HT-29 (cell line): Measurements from ENCODE around the gene PTPN2. TPM values are rescaled to one million over a fixed set of nuclear protein-coding genes. Genes with fewer than 3 reads are reported as not detected.
"Not testable (repeated sequence)": the region's sequence is repeated elsewhere in the genome, so short reads cannot be mapped to it uniquely, and the experiment has no call there.

Source experiments
- DNase-seq: peaks from one replicate; pipeline ENCODE4 v3.0.0-alpha.2; 2015; ENCODE audit warnings: low spot score
- total RNA-seq: library from RNA; depleted of rRNA; stranded (reverse); fragments of >200 nt; shearing (Covaris generic); gene quantifications from 2 replicates; pipeline ENCODE4 v1.2.3, GENCODE V29; 2014

The PTPN2 gene
- total RNA-seq, 1 experiment from 2014 or later, result 27.7 TPM

DNA sequence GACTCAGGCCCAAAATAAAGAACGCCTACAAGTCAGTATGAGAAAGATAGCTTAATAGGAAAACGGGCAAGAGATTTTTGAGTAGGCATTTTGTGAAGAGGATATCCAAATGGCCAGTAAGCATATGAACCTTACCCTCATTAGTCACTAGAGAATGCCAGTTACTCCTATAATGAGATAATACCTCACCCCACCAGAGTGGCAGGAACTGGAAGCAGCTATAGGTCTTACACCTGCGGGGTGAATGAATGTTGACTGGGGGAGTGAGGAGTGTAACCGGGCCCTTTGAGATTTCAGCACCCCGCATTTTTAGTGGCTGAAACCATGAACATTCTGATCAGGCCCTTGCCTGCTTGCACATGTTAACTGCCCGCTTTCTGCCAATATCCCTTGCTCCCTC, 7.5 kb upstream of the PTPN2 start:
- DNase-seq, result peak; percentile 38

DNA sequence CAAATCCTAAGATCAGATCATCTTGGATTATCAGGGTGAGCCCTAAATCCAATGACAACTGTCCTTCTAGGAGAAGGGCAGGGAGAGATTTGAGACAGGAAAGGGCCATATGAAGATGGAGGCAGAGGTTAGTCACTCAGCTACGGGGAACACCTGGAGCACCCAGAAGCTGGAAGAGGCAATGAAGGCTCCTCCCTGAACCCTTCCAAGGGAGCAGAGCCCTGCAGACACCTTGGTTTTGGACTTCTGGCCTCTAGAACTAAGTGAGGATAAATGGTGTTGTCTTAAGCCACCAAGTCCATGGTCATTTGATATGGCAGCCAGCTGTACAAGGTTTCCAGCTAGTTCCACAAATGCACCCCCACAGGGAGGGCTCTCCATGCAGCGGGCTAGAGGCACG, 6.9 kb upstream of the PTPN2 start:
- no peak for DNase-seq

DNA sequence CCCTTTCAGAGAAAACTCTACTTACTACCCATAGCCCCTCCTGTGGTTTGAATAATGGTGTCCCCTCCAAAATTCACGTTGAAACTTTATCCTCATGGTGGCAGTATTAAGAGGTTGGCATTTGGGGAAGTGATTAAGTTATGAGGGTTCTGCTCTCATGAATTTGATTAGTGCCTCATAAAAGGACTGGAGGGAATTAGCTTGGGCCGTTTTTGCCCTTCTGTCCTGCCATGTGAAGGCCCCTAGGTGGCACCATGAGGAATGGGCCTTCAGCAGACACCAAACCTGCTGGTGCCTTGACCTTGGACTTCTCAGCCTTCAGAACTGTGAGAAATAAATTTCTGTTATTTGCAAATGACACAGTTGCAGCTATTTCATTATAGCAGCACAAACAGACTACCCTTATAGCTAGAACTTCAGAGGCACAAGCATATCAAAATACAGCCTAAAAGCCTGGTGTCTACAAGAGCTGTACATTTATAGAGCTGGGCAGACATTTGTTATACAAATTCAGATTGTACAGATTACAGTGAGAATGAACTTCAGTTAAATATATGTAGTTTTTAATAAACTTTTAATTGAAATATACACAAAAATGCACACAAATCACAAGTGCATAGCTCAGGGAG, 2.6 kb upstream of the PTPN2 start:
- DNase-seq, result peak; percentile 69

DNA sequence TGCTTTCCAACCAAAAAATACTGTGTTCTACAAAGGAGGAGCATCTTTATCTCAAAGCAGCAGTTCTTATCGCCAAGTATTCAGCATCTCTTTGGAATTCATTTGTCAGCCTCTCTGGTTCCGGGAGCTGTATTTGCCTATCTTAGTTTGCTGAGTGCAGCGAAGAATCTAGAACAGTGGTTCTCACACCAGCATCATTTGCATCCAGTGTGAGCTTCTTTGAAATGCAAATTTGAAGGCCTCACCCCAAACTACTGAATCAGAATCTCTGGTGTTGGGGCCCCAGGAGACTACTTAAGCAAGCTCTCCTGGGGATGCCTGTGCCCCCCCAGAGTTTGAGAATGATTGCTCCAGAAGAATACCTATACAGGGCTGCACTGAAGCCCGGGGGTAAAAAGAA, 1.5 kb upstream of the PTPN2 start:
- DNase-seq, result no peak

DNA sequence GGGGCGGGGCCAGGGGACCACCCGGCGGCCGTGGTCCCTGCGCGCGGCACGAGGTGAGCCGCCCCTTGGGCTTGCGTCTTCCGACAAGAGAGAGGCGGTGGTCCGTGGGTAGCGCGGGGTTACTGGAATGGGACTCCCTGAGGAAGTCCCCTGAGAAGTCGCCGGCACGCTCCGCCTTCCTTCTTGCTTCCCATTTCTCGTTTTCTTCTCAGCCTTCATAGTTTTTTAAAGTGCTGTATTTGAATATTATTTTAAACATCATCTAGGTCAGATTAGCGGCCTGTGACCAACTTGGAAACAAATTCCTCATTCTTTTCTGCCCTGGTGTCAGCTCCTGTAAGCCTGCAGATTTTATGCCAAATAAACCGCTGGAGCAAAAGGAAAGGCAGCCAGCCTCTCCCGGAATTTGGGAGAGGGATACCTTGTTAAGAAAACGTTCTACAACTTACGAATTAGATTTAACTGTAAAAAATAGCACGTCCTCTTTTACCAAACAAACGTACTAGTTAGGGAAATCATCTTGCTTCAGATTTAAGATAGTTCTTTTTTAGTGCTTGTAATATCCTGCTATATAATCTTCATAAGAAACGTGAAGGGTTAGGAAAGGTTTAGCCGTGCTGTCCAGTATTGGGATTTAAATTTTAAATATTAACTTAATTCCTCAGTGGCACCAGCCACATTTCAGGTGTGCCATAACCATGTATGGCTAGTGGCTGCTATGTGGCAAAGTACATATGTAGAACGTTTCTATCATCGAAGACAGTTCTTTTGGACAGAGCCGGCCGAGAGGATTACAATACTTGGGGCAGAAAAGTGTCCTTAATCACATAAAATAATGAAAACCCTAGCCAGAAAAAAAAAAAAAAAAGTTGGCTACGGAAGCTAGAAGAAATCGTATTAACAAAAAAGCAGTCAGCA, 628 bp upstream of the PTPN2 start:
- DNase-seq, result no peak

DNA sequence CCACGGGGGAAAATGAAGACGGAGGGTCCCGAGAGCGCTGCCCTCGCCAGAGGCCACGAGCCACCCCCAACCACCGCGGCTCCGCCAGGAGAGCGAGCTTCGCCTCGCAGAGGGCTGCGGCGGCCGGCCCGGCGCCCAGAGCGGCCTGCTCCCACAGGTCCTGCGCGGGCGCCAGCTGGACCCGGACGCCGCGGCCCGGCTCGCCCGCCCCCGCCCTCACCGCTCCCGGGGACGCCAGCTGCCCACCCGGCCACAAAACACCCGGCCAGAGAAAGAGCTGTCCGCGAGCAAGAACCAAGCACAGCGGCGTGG, 709 bp downstream of the PTPN2 start:
- no peak for DNase-seq

DNA sequence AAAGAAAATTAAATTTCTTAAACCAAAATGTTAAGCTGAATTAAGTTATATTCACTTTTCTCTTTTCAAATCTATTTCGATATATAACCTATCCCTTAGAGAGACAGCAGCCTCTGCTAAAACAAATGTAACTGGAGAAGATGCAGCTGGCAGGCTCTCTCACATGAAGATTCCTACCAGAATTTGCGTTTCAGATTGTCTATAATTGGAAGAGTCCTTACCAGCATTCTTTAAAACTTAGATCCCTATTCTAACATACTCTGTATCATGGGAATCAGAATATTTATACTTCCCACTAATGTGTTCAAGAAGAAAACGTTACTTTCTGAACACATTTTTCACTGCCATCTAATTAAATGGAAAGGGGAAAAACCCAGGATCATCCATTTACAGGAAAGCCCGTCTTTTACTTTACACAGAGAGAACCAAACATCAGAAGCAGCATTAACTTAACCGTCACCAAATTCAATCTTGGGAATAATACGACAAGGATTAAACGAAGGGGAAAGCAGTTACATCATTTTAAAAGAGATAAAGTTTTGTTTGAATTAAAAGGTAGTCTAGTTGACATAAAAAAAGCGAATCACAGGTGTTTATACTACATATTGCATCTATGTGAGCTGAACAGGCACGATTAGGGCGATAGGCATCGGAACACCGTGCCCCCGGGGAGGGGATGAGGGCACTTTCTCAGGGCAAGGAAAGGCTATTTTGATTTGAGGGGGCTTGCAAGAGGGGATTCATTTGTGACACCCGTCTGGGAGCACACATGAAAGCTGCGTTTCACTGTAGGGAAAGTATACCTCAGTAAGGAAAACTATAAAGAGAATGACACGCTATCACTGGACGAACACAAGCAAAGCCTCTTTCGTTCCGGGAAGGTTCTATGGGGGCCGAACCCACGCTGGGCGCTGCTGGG, 1.3 kb downstream of the PTPN2 start:
- peak; percentile 40 for DNase-seq

DNA sequence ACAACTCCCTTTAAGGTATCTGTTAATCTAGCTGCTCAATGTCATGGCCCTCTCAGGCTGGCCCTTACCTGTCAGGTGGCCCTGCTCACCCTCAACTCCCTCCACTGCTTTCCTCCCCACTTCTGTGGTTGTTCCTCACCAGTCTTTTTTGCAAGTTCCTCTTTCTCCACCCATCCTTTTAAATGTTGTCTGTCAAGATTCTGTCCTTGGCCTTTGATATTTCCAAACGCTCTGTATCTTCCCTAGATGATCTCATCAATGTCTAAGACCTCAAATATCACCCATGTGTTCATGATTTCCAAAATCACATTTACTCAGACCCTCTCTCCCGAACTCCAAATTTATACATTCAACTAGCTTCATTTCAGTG, 3.5 kb downstream of the PTPN2 start:
- DNase-seq, result no peak

DNA sequence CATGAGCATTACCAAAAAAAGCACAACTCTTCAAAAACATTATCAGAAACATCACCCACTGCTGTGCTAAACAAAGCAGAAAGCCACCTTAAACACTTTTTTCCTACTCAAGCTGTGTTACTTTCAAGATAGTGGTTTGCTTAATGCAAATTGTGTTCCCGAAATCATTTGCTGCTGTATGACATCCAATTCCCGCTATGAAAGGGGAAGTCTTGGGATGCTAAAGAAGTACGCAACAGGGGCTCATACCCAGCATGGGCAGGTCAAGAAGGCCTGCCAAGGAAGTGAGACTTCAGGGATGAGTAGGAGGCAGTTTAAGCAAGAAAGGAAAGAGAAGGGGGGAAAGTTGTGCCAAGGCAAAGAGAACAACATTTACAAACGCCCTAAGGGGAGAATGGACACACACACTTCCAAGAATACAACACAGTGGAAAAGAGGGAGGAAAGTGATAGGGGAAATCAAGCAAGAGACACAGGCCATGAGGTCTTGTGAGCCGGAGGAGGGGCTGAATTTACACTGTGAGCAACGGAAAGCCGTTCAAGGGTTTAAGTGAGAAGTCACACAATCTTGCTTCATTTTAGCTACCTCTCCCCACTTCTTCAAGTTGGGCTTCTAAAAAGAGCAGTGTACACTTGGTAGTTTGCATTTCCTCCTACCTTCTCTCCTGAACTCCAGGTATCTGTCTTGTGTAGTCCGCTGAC, 4.0 kb downstream of the PTPN2 start:
- DNase-seq, result no peak

DNA sequence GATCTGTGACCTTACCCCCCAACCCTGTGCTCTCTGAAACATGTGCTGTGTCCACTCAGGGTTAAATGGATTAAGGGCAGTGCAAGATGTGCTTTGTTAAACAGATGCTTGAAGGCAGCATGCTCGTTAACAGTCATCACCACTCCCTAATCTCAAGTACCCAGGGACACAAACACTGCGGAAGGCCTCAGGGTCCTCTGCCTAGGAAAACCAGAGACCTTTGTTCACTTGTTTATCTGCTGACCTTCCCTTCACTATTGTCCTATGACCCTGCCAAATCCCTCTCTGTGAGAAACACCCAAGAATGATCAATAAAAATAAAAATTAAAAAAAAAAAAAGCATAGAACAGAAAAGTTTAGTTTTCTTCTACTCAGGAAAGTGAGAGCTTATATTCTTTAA, 9.0 kb downstream of the PTPN2 start:
- DNase-seq, result not testable (repeated sequence)

DNA sequence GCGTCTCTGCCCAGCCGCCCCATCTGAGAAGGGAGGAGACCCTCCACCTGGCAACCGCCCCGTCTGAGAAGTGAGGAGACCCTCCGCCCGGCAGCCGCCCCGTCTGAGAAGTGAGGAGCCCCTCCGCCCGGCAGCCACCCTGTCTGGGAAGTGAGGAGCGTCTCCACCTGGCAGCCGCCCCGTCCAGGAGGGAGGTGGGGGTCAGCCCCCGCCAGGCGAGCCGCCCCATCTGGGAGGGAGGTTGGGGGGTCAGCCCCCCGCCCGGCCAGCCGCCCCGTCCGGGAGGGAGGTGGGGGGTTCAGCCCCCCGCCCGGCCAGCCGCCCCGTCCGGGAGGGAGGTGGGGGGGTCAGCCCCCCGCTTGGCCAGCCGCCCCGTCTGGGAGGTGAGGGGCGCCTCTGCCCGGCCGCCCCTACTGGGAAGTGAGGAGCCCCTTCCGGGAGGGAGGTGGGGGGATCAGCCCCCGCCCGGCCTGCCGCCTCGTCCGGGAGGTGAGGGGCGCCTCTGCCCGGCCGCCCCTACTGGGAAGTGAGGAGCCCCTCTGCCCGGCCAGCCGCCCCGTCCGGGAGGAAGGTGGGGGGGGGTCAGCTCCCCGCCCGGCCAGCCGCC, 10.0 kb downstream of the PTPN2 start:
- not testable (repeated sequence) for DNase-seq

DNA sequence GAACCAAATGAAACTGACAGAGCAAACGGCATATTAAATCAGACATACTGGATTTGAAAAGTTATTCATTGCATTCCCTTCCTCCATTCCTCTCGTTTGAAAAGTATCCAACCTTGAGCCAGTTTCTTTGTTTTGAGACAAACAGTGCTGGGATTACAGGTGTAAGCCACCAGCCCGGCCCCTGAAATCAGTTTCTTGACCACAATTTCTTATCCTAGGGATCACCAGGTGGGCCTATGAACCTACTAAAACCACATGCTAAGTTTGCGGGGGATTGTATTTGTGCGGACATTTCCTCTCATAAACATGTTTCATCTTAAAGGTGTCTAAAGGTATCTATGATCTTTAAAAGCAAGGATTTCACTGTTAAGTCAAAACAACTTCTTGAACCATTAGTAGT, 11.6 kb downstream of the PTPN2 start:
- DNase-seq, result no peak

DNA sequence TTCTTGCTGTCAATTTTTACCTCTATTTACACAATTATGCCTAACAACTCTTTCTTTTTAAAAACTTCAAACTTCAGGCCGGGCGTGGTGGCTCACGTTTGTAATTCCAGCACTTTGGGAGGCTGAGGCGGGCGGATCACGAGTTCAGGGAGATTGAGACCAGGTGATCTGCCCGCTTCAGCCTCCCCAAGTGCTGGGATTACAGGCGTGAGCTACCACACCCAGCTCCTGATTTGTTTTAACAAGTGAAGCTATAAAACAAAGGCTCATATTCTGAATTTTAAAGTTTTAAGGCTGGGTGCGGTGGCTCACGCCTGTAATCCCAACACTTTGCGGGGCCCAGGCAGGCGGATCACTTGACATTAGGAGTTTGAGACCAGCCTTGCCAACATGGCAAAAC, 15.5 kb downstream of the PTPN2 start:
- DNase-seq, result no peak

DNA sequence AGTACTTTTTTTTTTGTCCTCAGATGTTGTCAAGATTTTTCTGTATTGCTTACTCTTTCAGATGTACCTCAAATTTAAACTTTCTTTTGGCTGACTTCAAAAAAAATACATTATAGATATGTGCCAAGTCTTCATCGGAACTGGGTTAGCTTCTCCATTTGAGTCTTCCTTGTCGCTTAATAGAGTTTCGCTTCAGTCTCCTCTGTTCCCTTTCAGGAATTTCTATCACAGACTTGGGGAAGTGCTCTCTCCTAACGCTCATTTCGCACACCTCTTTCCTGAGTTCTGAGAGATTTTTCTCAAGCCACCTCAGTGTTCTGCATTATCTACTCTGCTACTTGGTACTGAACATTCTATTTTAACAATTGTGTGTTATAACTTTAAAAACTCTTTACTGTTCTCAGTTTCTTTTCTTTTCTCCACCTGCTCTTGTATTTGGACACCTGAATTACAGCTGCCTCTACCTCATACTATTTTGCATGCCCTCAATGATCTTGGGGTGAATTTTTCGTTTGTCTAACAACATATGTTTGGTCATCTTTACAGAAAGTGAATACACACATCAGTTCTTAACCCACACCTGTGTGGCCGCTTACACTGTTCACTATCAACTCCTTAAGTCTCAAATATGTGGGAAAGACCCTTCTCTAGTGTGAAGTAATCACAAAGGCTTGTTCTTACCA, 16.5 kb downstream of the PTPN2 start:
- DNase-seq, result no peak

DNA sequence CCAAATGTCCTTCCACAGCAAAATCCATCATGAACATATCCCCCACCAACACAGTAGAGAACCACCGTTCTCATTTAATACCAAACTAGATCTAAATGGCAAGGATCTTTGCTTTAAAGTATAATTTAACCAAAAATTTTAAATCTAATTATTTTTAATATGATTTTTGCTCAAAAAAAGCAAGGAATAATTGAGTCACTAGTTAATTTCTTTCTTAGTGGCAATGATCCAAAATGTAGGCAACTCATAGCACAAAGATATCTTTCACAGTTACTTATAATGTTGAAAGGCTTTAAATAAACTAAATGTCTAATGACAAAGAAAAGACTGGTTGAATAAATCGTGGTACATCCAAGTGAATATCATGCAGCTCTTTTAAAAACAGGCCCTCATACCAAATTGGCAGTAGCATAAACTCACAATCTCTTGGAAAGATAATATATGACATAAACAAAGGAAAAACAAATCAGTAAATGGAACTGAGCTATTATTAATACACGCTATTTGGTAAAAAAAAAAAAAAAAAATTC, 20.3 kb downstream of the PTPN2 start:
- no peak for DNase-seq

DNA sequence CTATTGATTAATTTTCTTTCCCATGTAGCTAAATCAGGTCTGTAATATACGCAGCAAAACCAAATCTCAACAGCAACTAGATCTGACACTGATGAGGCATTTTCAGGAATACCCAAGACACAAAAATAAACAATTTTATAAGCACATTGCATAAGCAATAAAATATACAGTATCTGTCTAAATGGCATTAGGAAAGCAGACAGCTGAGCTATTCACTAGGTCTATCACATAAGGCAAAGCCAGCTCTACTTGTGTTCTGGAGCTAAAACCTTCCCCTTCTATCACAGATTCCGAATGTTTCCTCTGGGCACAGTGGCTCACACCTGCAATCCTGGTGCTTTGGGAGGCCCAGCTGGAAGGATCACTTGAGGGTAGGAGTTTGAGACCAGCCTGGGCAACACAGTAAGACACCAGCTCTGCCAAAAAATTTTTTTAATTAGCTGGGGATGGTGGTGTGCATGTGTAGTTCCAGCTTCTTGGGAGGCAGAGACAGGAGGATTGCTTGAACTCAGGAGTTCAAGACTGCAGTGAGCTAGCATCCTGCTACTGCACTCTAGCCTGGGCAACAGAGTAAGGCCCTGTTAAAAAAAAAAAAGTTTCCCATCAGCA, 21.1 kb downstream of the PTPN2 start:
- no peak for DNase-seq

DNA sequence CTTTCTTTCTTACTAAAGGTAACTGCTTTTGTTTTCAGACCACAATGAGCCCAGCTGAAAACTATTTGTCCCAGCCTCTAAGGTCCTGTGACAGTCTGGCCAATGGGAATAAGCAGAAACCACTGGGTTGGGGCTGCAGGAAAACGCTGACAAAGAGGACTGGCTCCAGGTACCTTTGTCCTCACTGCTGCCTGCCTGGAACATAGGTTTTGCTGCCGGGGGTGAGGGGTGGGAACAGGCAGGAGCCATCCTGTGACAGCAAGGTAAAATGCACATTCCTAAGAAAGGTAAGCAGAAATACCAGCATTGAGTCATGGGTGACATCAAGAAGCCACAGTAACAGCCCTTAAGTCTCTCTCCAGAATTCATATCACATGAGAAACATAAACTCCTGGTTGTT, 21.6 kb downstream of the PTPN2 start:
- DNase-seq, result peak; percentile 52

DNA sequence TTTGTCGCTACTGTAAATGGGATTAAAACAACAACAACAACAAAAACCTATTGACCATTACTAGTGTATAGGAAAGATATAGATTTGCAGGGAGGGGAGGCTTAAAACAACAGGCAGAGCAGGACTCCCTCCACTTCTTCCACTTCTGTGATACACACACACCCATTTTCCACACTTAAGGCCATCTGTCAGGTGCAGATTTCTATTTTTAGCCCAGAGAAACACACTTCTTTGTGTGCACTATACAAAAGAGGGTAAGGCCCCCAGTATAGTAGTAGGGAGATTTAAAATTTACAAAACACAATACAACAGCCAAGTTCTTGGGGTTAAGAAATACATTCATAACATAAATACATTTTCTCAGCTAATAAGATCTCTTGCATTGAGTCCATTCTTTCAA, 22.4 kb downstream of the PTPN2 start:
- no peak for DNase-seq

DNA sequence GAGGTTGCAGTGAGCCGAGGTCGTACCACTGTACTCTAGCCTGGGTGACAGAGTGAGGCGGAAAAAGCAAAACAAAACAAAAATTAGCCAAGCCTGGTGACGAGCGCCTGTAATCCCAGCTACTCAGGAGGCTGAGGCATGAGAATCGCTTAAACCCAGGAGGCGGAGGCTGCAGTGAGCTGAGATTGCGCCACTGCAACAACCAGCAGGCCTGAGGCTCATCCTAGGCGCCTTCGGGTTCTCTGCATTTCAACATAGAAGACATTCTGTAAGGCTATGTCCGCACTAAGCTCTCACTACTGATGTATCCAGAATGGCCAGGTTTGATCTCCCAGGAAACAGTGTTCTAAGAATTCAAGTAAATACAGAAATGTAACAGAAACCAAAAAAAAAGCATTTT, 23.5 kb downstream of the PTPN2 start:
- no peak for DNase-seq

DNA sequence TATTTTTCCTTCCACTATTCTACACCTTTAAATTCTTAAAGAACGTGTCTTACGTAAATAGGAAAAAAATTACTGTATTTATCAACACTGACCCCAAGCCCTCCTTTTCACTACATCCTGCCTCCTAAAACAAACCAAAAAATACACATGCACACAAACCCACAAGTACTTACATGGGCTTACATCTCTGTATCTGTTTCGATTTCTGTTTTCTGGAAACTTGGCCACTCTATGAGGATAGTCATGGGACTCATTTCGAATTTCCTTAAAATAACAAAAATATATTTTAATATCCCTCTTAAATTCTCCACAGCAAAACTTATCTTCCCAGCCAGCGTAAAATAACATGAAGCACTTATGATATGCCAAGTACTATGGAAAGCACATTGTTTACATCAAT, 25.0 kb downstream of the PTPN2 start:
- DNase-seq, result no peak
